ENCODE data around the gene MCTP2. TPM values are rescaled to one million over a fixed set of nuclear protein-coding genes. Genes with fewer than 3 reads are reported as not detected.

MCTP2 gene
- total and polyA plus RNA-seq, 9 of the 15 experiments (the other 6 are each of a cell fraction or from before 2014, with no cell fraction given) = 0.07 TPM; not detected in 8

DNA sequence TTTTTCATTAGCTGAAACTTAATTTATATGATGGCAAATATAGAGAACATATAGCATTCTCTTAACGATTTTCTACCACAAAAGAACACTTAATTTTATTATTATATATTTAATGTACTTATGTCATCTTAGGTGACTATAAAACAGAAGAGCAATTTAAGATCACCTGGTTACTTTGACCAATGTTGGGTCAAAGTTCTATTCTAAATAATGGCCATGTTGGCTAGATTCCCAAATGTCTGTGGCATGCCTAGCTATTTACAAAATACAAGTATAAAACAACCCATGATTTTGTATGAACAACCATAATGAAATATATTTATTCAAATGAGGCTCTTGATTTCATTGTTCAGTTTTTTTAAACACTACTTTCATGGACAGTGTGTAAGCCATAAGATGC lies 200.9 kb downstream of the MCTP2 start:
- no peak for FAIRE-seq
- CTCF ChIA-PET (ENCODE audit: low intra/inter-chr PET ratio) = no interaction called here
- H3K9me3 ChIP-seq (replicated peaks; ENCODE audit: control insufficient read depth, insufficient read depth, low read depth, low read length) = no peaks in the 10 kb centered on the region
- H3K4me2 ChIP-seq (ENCODE audit: insufficient read depth, low read length) = no peak overlapping the region
- WGBS (ENCODE audit: insufficient coverage, low coverage, missing lambda C conversion rate) = 0% methylated on average over 1 of the region's 1 CpG
- H3K4me3 ChIP-seq = no peak overlapping the region
- no peaks in the 10 kb centered on the region for H3K36me3 ChIP-seq (ENCODE audit: control insufficient read depth, insufficient read depth, low read length)
- POLR2A ChIA-PET = no interaction called here
- H4K20me1 ChIP-seq (replicated peaks; ENCODE audit: control insufficient read depth, insufficient read depth, low read length) = no peaks in the 10 kb centered on the region
- ATAC-seq = no peak
- no peak overlapping the region for H3K9ac ChIP-seq (ENCODE audit: insufficient read depth in 1 of 2, low read depth in 2 of 2, low read length in 2 of 2)
- H2AFZ ChIP-seq (ENCODE audit: low read depth, low read length) = no peak overlapping the region
- TF ChIP-seq ARHGAP35 (IDR thresholded peaks at IDR 0.05; ENCODE audit: partially characterized antibody) (no peak), ILF3 (IDR thresholded peaks at IDR 0.05; ENCODE audit: borderline replicate concordance) (no peak), RBM25 (IDR thresholded peaks at IDR 0.05; ENCODE audit: low read depth, low read length, severe bottlenecking) (no peak)
- H3K9me1 ChIP-seq (ENCODE audit: control insufficient read depth, insufficient read depth, low read length) = no peaks in the 10 kb centered on the region
- in situ Hi-C loops (cut with MboI) = no loop called here
- intact Hi-C loops (cut with micrococcal nuclease) = no loop called here
- DNase-seq (ENCODE audit: extremely low read depth in 1 of 4, low spot score in 3 of 4) = no peak
- H3K27ac ChIP-seq (ENCODE audit: extremely low read depth, low read depth, low read length) = no peak overlapping the region
- BruUV-seq (replicated peaks) = no TSS peak
- no peaks in the 10 kb centered on the region for H3K27me3 ChIP-seq (ENCODE audit: control insufficient read depth in 2 of 2, insufficient read depth in 2 of 2, low read length in 2 of 2)
- H3K4me1 ChIP-seq (replicated peaks in 1 of 2; ENCODE audit: control insufficient read depth in 2 of 2, insufficient read depth in 2 of 2, low read length in 2 of 2) = no peaks in the 10 kb centered on the region
- H3K79me2 ChIP-seq (ENCODE audit: control insufficient read depth, insufficient read depth, low read length) = no peaks in the 10 kb centered on the region

DNA sequence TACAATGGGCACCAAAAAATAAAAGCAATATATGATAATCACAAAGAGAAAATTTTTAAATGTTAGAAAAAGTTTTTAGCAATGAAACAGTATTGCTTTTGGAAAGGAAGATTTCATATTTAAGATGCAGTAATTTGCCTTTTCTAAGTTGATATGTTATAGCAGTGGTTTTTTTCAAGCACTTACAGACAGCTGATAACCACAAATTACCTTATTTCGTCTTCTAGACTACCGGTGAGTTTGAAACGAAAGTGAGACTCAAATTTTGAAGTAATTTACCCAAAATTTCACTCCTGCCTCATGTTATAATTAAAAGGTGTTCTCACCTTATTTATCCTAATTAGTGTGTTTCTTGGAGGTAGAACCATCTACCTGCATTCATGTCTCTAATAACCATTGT lies 207.8 kb downstream of the MCTP2 start:
- Histone ChIP-seq H3K9me3 (replicated peaks; ENCODE audit: control insufficient read depth, insufficient read depth, low read depth, low read length) (no peaks in the 10 kb centered on the region), H3K27me3 (ENCODE audit: control insufficient read depth in 2 of 2, insufficient read depth in 2 of 2, low read length in 2 of 2) (no peaks in the 10 kb centered on the region), H3K4me2 (ENCODE audit: insufficient read depth, low read length) (no peak overlapping the region), H3K4me3 (no peak overlapping the region), H3K36me3 (ENCODE audit: control insufficient read depth, insufficient read depth, low read length) (no peaks in the 10 kb centered on the region), H3K9me1 (ENCODE audit: control insufficient read depth, insufficient read depth, low read length) (no peaks in the 10 kb centered on the region), H3K4me1 (replicated peaks in 1 of 2; ENCODE audit: control insufficient read depth in 2 of 2, insufficient read depth in 2 of 2, low read length in 2 of 2) (no peaks in the 10 kb centered on the region), H3K27ac (ENCODE audit: extremely low read depth, low read depth, low read length) (no peak overlapping the region), H4K20me1 (replicated peaks; ENCODE audit: control insufficient read depth, insufficient read depth, low read length) (no peaks in the 10 kb centered on the region), H2AFZ (ENCODE audit: low read depth, low read length) (no peak overlapping the region), H3K9ac (ENCODE audit: insufficient read depth in 1 of 2, low read depth in 2 of 2, low read length in 2 of 2) (no peak overlapping the region), H3K79me2 (ENCODE audit: control insufficient read depth, insufficient read depth, low read length) (no peaks in the 10 kb centered on the region)
- ATAC-seq (no peak), FAIRE-seq (no peak), DNase-seq (ENCODE audit: extremely low read depth in 1 of 4, low spot score in 3 of 4) (no peak)
- WGBS (ENCODE audit: insufficient coverage, low coverage, missing lambda C conversion rate) = 0% methylated on average over 3 of the region's 3 CpGs
- intact Hi-C loops (cut with micrococcal nuclease) = no loop called here
- BruUV-seq (replicated peaks) = no TSS peak
- in situ Hi-C loops (cut with MboI) = no loop called here
- ChIA-PET CTCF (ENCODE audit: low intra/inter-chr PET ratio) (no interaction called here), POLR2A (no interaction called here)
- no peak for TF ChIP-seq ZNF436 (CRISPR knock-in tag; IDR thresholded peaks at IDR 0.05)
- no peak for TF ChIP-seq SMARCA4 (IDR thresholded peaks at IDR 0.05)
- no peak for TF ChIP-seq ZNF3 (CRISPR knock-in tag; IDR thresholded peaks at IDR 0.05)
- TF ChIP-seq GABPA (tag; conservative IDR thresholded peaks at IDR 0.05; ENCODE audit: low read depth) = no peak
- no peak for TF ChIP-seq JUNB (CRISPR knock-in tag; conservative IDR thresholded peaks at IDR 0.05)
- TF ChIP-seq, protein P1, sequence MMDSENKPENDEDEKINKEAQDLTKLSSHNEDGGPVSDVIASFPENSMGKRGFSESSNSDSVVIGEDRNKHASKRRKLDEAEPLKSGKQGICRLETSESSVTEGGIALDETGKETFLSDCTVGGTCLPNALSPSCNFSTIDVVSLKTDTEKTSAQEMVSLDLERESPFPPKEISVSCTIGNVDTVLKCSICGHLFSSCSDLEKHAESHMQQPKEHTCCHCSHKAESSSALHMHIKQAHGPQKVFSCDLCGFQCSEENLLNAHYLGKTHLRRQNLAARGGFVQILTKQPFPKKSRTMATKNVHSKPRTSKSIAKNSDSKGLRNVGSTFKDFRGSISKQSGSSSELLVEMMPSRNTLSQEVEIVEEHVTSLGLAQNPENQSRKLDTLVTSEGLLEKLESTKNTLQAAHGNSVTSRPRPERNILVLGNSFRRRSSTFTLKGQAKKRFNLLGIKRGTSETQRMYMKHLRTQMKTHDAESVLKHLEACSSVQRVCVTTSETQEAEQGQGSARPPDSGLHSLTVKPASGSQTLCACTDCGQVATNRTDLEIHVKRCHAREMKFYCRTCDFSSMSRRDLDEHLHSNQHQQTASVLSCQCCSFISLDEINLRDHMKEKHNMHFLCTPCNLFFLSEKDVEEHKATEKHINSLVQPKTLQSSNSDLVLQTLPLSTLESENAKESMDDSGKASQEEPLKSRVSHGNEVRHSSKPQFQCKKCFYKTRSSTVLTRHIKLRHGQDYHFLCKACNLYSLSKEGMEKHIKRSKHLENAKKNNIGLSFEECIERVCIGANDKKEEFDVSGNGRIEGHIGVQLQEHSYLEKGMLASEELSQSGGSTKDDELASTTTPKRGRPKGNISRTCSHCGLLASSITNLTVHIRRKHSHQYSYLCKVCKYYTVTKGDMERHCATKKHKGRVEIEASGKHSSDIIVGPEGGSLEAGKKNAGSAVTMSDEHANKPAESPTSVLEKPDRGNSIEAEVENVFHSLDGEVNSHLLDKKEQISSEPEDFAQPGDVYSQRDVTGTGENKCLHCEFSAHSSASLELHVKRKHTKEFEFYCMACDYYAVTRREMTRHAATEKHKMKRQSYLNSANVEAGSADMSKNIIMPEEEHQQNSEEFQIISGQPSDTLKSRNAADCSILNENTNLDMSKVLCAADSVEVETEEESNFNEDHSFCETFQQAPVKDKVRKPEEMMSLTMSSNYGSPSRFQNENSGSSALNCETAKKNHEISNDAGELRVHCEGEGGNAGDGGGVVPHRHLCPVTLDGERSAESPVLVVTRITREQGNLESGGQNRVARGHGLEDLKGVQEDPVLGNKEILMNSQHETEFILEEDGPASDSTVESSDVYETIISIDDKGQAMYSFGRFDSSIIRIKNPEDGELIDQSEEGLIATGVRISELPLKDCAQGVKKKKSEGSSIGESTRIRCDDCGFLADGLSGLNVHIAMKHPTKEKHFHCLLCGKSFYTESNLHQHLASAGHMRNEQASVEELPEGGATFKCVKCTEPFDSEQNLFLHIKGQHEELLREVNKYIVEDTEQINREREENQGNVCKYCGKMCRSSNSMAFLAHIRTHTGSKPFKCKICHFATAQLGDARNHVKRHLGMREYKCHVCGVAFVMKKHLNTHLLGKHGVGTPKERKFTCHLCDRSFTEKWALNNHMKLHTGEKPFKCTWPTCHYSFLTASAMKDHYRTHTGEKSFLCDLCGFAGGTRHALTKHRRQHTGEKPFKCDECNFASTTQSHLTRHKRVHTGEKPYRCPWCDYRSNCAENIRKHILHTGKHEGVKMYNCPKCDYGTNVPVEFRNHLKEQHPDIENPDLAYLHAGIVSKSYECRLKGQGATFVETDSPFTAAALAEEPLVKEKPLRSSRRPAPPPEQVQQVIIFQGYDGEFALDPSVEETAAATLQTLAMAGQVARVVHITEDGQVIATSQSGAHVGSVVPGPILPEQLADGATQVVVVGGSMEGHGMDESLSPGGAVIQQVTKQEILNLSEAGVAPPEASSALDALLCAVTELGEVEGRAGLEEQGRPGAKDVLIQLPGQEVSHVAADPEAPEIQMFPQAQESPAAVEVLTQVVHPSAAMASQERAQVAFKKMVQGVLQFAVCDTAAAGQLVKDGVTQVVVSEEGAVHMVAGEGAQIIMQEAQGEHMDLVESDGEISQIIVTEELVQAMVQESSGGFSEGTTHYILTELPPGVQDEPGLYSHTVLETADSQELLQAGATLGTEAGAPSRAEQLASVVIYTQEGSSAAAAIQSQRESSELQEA (IDR thresholded peaks at IDR 0.05; ENCODE audit: low read depth) = no peak
- TF ChIP-seq RFX1 (IDR thresholded peaks at IDR 0.05) = no peak
- TF ChIP-seq HNRNPUL1 (IDR thresholded peaks at IDR 0.05; ENCODE audit: low read length) = no peak

Measured in K562 (cell line).